ENCODE results near the gene GTF2H2.
"Not testable (repeated sequence)": the region's sequence is repeated elsewhere in the genome, so short reads cannot be mapped to it uniquely, and the experiment has no call there.

The GTF2H2 gene

DNA sequence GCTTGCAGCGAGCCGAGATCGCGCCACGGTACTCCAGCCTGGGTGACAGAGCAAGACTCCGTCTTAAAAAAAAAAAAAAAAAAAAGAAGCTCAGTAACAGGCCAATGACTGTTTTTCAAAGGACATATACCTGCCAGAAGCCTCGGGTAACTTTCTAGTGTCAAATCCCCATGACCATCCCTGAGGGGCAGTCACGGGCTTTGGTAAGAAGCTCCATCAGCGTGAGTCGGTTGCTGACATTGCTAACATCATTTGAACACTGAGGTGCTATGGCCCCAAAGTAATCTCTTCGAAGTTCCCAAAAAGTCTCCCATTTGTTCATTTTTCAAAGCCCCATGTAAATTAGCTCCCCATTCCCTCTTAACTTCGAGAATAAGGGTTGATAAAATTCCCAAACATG, 53.9 kb downstream of the GTF2H2 start:
- no peak for DNase-seq (ENCODE audit: low read depth in 2 of 2)

DNA sequence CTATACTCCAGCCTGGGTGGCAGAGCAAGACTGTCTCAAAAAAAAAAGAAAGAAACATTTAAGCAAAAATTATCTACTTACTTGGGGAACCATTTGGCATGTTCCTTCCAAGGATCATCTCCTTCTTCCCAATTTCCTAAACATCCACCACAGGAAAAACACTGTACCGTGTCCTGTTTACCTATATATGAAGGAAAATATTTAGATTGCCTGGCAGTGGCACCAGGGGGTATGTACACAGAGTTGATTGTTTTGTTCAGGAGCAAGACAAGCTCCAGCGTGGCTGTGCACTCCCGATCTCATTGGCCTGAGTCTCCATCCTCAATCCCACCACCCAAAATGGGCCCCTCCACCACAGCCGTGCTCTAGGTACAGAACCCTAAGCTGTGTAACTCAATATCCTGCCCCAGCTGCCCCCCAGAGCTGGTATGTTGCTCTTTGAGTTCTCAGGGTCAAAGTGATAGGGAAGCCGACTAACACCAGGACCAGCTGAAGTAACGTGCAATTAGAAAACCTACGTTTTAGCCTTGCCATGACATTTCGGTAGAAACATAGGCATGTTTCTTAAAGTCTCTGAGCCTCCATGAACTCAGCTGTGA, 56.2 kb downstream of the GTF2H2 start:
- no peak for DNase-seq (ENCODE audit: low read depth in 2 of 2)

DNA sequence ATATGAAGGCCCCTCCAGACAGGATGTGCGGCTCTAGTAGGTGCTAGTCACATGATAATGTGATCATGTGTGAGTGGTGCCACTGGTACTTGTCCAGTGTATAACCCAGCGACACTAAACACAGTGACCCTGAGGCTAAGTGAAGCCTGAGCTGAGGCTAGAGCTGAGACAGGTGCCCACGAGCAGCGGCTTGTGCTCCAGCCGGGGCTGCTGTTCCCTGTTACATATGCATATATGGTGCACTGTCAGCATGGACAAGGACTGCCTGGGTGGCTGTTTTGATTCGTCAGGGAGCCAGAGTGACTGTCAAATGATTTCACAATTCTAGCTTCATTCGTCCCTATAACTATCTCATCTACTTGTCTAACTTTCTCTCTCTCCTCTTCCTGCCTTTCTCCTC, 60.5 kb downstream of the GTF2H2 start:
- DNase-seq (ENCODE audit: low read depth in 2 of 2) = not testable (repeated sequence)

Data from stimulated activated CD8-positive, alpha-beta memory T cell treated with anti-CD3 and anti-CD28 coated beads, Interleukin-7, amount 100 ng/mL, for 4 hours (primary cell).